Astrocyte of the spinal cord (primary cell): ENCODE data around the gene DCST1.

Experiments
- DNase-seq: peaks from one replicate; pipeline ENCODE4 v3.0.0; 2011; ENCODE audit warnings: low read depth, low spot score
- H3K4me3 ChIP-seq: 2 replicates; pipeline ENCODE4 v1.5.1; 2011; ENCODE audit warnings: low read depth, mild to moderate bottlenecking, low read length, moderate library complexity
- CTCF ChIP-seq: IDR thresholded peaks from 2 replicates; pipeline ENCODE4 v1.5.1; 2012; ENCODE audit warnings: low read depth, mild to moderate bottlenecking, low read length, inconsistent platforms
- in situ Hi-C: cut with HindIII; loops from 2 replicates; pipeline ENCODE4 v1.10.0; 2017; ENCODE audit warnings: low sequenced_read_pairs

DCST1 gene

GRCh38 chr1:155083865-155084721 lies 50.5 kb downstream of the DCST1 start:
- peak; percentile 43 for TF ChIP-seq CTCF
- no peak for DNase-seq
- in situ Hi-C loops: no loop called here
- peak overlapping the region; percentile 78 for H3K4me3 ChIP-seq

GRCh38 chr1:155084722-155085503 lies 51.3 kb downstream of the DCST1 start:
- TF ChIP-seq CTCF: peak; percentile 91
- in situ Hi-C loops: no loop called here
- DNase-seq: peak; percentile 95
- peak overlapping the region; percentile 78 for H3K4me3 ChIP-seq

GRCh38 chr1:155085504-155086127 lies 52.0 kb downstream of the DCST1 start:
- in situ Hi-C loops: no loop called here
- peak overlapping the region; percentile 78 for H3K4me3 ChIP-seq
- no peak for TF ChIP-seq CTCF
- DNase-seq: no peak

- H3K4me3 ChIP-seq: no peak overlapping the region
- TF ChIP-seq CTCF: peak; percentile 96
- no peak for DNase-seq
- in situ Hi-C loops: no loop called here
These were observed 52.6 kb downstream of the DCST1 start for GRCh38 chr1:155086128-155086741.

- in situ Hi-C loops: no loop called here
- DNase-seq: no peak
- no peak overlapping the region for H3K4me3 ChIP-seq
- TF ChIP-seq CTCF: no peak
These were observed 53.4 kb downstream of the DCST1 start for GRCh38 chr1:155086856-155087535.
